NCI-H1417 (cell line): ENCODE data around the gene SPATA31D4.

Experiments
- DNase-seq, 3 experiments: peaks; one replicate each; lab custom pipeline; 2025; lab: John Stamatoyannopoulos, UW

The SPATA31D4 gene

DNA sequence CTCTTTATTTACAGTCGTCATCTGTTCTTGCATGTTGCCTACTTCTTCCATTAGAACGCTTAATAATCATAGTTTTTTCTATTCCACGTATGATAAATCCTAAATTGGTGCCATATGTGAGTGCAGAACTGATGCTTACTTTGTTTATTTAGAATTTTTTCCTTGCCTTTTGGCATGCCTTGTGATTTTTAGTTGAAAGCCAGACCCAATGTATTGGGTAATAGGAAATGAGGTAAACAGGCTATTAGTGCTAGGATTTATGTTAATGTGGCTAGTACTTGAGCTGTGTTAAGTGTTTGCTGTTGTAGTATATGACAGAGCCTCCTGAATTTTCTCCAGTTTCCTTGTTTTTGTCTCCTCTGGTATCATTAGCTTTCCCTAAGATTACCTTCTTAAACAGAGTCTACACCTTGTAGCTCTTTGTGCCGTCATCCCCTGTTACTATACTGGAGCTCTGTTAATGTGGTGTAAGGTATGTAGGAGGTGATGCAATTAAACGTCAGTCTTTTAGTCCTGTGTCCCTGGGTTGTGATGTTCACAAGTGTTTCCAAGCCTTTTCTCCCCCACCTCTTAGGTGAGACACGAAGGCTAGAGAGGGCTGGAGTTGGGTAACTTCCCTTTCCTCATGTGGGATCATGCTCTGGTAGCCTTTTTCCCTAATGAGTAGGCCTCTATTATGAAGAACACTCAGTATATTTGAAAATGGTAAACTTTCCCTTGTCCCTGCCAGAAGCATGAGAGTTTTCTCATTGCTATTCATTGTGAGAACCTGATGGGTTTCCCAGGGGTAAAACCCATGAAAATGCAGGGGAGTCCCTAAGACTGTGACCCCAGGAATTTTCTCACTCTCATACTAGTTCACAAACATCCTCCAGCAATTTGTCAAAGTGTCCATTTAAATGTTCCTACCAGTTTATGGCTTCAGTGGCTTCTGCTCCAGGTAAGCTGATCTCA, 36.3 kb downstream of the SPATA31D4 start:
- no peak for DNase-seq

- no peak for DNase-seq
Measured at GRCh38 chr9:81968026-81968425, 39.8 kb downstream of the SPATA31D4 start.

DNA sequence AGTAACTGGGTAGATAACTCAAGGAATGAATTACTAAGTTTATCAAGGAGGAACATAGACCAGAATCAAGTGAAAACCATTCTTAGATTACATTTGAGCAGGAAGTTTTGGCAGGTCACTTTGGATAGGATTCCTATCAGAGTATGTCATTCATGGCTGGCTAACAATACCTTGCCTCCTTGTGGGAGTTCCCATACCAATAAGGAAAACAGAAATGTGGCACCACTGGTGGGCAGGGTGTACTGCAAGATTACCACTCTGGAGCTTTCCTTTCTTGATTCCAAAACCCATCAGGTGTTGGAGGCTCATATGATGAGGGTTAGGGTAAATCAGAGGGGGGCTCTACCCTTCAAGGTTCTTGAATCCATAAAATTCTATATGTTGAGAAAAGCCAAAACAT, 41.7 kb downstream of the SPATA31D4 start:
- DNase-seq, result no peak

DNA sequence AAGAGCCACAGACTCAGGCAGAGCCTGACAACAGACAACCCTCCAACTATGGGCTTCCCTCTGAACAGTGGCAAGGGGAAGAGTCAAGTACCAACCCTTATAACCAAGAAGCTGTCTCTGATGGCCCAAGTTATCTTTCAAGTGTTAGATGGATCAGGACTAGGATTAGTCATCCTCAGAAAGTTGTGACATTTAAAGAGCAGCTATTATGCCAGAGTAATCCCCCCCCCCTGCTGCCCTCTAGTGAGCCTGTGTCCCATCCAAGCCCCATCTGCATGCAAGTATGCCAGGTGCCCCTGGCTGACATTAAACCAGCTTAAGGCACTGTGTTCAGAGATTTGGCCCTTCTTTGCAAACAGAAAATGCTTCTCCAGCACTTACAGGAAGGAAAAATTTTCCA, 43.5 kb downstream of the SPATA31D4 start:
- no peak for DNase-seq

- no peak for DNase-seq
Measured at GRCh38 chr9:81974764-81975163, 46.5 kb downstream of the SPATA31D4 start.

DNA sequence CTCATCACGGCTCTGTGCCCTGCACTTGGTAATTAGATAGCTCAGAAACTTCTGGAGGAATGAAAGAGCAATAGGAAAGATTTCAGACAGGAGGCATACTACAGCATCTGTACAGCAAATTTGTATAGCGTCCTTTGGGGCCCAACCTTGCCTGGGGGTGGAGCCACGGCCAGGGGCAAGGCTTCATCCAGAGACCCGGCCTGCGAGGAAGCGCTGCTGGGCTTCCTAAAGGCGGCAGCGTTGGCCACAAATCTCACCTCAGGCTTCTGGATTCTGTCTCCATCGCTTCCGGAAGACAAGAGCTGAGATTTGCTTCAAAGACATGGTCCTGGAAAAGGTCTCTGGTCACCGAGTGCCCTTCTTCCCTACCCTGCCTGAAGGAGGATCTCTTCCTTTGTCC, 48.1 kb downstream of the SPATA31D4 start:
- DNase-seq, result no peak

GRCh38 chr9:81979196-81979595, 51.0 kb downstream of the SPATA31D4 start:
- DNase-seq, result no peak

GRCh38 chr9:81980568-81980967, 52.3 kb downstream of the SPATA31D4 start:
- DNase-seq, result no peak

GRCh38 chr9:81981883-81982282, 53.7 kb downstream of the SPATA31D4 start:
- no peak for DNase-seq
